Measurements from ENCODE around the gene SAP25.

DNA sequence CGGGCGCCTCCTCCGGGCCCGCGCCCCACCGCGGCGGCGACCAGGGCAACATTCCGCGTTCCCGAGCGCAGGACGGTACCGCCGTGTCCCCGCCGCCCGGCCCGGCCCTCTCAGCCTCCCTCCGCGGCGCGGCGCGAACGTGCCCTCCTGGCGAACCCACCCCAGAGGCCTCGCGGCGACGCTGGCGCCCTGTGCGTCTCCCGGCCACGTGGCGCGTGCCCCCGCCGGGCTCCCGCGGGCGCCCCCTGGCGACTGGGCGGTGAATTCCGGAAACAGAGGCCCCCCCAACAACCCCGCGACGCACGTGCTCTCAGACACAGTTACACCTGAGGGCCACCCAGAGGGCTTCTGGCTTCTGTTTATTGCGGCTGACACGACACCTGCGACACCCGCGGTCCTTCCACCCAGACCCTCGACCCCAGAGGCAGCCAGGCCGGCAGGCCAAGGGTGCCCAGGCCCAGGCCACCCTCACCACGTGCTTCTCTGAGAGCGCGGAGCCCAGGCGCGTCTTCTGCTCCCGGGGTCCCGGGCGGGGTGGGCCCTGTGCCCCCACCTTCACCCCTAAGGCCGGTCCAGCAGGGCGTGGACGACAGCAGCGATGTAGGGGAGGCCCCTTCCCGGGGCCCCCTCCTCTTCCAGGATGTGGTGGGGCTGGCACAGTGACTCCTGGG lies at the start of gene SAP25:
- no peak for TF ChIP-seq POLR2A (IDR thresholded peaks at IDR 0.05)
- TF ChIP-seq CTCF (IDR thresholded peaks at IDR 0.05), result no peak
- no peak for TF ChIP-seq POLR2AphosphoS5 (IDR thresholded peaks at IDR 0.05)
- TF ChIP-seq EP300 (IDR thresholded peaks at IDR 0.05; ENCODE audit: low read depth), result no peak

All from transverse colon (tissue), 4 donors.